ENCODE results near the gene CPED1.

- TF ChIP-seq CTCF (IDR thresholded peaks at IDR 0.05) = no peak
- TF ChIP-seq POLR2A (IDR thresholded peaks at IDR 0.05) = no peak
Observed at GRCh38 chr7:121280656-121281055, 292.1 kb downstream of the CPED1 start.
